EH (cell line): Measurements from ENCODE around the gene HAND2.

Experiments
- DNase-seq: peaks from one replicate; pipeline ENCODE4 v3.0.0-alpha.2; 2015; ENCODE audit warnings: low read depth

The HAND2 gene

GRCh38 chr4:173519111-173520101, 10.6 kb downstream of the HAND2 start:
- DNase-seq: peak; percentile 17

- DNase-seq: no peak
Observed at GRCh38 chr4:173518425-173519102, 11.5 kb downstream of the HAND2 start.

- DNase-seq: no peak
Observed at GRCh38 chr4:173517781-173518424, 12.1 kb downstream of the HAND2 start.

DNA sequence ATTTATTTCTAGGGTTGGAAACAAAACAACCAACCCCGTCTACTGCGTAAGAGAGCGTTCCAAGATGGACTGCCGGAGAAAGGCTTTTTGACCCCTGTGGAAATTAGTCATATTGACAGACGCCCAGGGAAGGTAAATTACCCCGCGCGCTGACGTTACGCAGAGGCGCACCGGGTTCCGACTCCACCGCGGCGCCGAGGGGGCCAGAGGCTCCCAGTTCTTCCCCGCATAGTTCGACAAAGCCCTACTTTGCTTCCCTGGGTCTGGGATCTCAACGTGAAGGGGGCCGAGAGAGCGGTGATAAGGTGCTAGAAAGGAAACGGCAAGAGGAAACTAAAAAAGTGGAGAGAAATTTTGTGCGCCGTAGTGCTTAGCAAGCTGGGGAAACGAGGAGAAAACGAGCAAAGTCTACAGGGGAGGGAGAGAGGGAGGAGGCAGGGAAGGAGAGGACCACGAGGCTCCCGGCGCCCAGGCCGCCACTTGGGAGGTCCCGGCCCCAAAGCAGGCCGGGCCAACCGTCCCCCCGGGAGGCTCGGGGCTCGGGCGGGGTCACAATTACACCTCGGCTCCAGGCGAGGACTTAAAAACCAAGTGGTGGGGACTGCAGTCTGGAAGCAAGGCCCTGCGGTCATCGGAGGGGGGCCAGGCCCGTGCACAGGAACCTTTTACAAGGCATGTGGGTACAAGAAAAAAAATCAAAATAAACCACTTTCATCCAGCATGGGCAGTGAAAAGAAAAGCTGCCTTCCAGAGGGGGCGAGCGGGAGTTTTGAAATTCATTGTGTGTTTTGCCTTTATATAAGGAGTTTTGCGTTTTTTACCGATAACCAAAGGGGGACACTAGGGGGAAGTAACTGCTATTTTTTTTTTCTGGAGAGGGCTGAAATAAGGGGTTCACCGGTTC, 13.2 kb downstream of the HAND2 start:
- no peak for DNase-seq

GRCh38 chr4:173515458-173515857, 14.6 kb downstream of the HAND2 start:
- no peak for DNase-seq

GRCh38 chr4:173514641-173515217, 15.3 kb downstream of the HAND2 start:
- no peak for DNase-seq

- DNase-seq: peak; percentile 40
Observed at GRCh38 chr4:173513651-173514050, 16.4 kb downstream of the HAND2 start.

DNA sequence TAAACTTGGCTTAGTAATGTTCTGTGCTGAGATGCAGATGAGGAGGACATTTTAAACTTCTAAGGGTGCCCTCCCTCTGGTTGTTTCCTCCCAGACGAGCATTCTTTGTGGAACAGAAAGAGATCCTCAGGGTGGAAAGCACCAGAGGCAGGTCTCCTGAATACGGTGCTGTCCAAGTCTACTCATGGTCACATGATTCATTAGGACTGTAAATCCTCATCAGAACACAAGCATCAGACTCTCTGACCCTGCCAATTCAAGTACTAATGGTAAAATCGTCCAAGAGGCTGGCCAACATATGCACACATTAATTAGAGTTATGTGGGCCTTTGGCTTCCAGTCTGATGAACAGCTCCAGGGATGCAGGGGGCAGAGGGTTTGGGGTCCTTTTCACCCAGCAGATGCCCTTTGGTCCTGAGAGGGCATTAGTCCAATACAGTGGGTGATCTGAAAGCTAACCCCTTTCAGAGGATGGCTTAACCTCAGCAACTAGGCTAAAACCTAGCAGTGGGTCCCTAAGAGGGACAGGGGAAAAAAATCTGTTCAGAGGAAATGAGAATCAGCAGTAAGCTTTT, 18.2 kb downstream of the HAND2 start:
- DNase-seq: no peak

GRCh38 chr4:173509036-173510001, 20.7 kb downstream of the HAND2 start:
- DNase-seq: peak; percentile 51

DNA sequence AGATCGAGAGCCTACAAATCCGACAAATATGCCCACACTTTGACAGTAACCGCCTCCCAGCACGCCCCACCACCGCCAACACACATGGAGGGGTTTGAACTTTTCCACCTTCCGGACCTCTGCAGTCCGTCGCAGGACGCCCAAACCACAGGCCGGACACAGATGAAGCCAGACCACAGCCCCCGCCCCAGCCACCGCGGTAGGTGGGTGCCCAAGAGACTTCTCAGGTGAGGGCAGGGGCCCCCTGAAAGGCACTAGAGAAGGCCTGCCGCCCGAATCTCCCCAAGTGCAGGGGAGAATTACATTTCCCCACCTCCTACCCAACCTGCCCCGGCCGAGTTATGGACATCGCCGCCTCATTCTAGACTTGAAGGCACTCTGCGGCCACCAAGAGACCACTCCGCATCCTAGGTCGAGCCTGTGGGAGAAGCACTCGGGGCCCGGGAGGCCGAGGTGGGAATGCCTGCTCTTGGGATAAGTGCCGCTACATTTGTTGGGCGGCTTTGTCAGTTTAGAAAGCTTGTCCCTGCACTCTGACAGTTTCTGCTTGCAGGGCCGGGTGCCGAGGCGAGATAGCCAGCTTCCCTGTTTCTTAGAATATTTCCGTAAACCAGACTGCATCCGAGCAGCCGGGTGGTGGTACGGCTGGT, 21.5 kb downstream of the HAND2 start:
- no peak for DNase-seq

DNA sequence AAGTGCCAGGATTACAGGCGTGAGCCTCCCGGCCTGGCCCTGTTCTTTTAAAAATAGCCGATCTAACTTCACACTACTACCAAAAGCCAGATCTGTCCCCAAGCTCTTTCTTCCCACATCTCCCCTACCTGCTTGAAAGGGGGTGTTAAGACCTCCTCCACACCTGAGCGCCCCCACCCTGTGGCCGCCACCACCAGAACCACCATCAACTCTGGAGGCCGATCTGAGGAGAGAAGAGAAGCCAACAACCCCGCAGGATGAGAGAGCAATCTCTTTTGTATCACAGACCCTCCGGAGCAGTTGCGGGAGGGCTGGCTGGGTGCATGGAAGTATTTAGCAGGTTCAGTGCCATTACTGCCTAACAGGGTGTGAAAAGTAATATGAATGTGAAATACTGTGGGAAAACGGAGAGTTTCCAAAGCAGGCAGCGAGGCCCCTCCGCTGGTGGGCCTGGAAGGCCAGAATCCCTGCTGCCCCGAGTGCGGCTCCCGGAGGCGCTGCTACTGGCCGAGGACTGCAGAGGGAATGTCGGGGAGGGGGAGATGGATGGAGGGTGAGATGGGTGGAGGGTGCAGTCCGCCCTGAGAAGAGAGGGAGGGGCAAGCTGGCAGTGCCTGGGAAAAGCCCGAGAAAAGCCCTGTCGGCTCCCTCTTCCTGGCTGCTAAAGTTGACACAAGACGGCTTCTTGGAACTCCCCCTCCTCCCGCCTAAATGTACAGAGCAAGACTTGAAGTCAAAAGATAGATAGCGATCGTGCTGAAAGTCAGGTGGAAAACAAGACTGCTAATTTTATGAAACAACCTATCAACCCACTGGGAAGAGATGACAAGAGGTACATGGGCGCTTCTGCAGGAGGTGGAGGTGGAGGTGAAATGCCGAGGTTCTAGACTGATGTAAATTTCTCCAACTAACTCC, 22.3 kb downstream of the HAND2 start:
- no peak for DNase-seq

GRCh38 chr4:173506597-173507211, 23.3 kb downstream of the HAND2 start:
- no peak for DNase-seq

DNA sequence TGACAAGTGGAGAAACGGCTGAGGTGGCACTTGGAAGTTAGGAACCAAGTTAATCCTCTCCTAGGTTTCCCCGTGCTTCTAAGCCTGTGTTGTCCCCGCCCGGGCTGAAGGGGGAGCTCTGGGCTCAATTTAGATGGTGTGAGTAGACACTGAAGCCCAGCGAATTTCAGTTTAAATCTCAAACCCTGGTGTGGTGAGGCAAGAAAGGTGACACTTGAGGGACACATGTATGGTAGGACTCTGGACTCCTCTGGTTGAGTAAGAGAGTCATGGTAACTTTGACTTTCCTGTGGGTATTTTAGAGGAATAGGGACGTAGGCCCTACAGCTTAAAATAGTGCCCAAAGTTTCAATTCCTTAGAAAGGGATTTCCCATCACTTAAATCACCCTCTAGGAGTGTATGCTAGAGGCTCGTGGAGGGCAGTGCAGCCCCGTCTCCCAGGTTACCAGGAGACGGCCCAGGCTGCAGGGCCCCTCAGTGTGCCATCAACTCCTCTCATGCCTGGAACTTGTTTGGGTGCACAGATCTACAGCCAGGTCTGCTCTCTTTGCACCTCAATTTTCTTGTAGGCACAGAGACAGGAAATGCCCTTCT, 24.0 kb downstream of the HAND2 start:
- DNase-seq: peak; percentile 65

DNA sequence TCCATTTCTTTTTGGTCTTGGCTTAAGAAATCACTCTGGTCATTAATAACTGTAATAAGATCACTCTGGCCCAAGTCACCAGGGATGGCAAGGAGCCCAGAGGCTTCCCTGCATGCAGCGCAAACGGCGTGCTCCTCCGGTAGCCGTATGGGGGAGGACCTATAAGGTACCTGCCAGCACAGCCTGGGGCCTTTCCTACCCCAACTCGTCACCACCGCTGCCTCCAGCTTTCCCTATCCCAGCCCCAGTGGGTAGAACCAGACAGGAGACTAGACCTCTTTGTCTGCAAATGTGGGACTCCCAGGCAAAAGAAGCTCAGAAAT, 25.9 kb downstream of the HAND2 start:
- DNase-seq: no peak

GRCh38 chr4:173503330-173504180, 26.5 kb downstream of the HAND2 start:
- no peak for DNase-seq

- DNase-seq: no peak
Observed at GRCh38 chr4:173502282-173502681, 27.7 kb downstream of the HAND2 start.
